Measurements from ENCODE around the gene CCDC87.
"Not testable (repeated sequence)": the region's sequence is repeated elsewhere in the genome, so short reads cannot be mapped to it uniquely, and the experiment has no call there.

Gene CCDC87

DNA sequence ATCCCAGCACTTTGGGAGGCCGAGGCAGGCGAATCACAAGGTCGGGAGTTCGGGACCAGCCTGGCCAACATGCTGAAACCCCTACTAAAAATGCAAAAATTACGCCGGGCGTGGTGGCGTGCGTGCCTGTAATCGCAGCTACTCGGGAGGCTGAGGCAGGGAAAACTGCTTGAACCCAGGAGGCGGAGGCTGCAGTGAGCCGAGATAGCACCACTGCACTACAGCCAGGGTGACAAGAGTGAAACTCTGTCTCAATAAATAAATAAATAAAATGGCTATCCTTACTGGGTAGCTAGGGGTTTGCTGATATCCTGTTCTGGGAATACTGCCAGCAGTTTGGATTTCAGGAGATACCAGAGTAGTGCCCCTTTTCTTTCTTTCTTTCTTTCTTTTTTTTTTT, 21.2 kb upstream of the CCDC87 start:
- no peak for DNase-seq

DNA sequence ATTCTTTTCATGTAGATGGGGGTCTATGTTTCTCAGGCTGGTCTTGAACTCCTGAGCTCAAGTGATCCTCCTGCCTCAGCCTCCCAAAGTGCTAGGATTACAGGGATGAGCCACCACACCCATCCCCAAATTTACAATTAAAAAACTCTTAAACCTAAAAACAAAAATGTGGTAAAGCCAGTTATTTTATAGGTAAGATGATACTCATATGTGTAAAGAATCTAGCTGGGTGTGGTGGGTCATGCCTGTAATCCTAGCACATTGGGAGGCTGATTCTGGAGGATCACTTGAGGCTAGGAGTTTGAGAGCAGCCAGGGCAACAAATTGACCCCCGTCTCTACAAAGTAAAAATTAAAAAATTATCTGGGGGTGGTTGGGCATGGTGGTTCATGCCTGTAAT, 19.6 kb upstream of the CCDC87 start:
- DNase-seq: no peak

DNA sequence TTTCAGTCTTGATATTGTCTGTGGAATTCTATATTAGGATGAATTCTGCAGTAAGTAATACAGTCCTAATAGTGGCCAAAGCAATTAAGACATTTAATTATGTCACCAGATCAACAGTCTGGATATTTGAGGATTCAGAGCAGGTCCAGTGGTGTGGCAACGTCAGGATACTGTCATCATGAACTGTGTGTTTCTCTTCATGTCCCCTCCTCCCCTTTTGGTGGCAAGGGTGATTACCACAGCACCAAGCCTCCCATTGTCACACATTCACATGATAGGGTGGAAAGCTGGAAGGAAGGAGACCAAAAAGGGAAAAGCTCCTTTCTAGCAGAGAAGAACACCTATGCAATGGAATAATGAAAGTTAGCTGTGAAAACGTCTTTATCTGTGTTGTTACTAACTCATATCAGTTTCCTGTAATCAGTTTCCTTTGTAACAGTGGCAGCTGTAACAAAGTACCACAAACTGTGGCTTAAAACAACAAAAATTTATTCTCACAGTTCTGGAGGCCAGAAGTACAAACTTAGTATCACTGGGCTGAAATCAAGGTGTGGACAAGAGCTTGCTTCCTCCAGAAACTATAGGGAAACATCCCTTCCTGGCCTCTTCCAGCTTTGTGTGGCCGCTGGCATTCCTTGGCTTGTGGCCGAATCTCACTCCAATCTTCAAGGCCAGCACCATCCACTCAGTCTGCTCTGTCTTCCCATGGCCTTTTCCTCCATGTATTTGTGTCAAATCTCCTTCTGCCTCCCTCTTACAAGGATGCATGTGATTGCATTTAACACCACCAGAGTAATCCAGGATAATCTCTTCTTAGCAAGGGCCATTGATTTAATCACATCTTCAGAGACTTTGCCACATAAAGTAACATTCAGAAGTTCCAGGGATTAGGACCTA, 17.1 kb upstream of the CCDC87 start:
- DNase-seq: peak in 1 of 5 experiments; percentile 82

DNA sequence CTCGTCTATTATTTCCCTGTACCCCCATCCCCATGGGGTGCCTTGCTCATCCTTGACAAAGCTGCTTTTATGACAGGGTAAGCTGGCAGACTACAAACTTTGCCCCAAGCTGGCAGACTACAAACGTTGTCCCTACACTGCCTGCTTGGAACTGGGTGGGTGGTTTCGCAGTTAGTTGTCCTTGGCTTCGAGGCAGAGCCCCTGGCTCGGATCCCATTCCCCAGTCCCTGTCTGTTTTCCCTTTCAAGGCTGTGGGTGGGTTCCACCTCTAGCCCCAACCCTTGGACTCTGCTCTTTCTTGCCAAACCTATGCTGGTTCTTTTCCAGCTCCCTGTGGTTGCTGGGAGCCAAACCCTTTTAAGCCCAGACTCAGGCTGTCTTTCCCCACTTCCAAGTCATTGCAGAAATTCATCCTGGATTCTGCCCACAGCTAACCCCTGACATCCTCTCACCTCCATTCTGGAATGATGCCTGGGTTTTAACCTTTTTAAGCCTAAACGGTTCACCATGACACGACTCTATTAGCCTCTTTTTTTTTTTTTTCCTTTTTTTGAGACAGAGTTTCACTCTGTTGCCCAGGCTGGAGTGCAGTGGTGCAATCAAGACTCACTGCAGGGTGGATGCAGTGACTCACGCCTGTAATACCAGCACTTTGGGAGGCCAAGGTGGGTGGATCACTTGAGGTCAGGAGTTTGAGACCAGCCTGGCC, 14.4 kb upstream of the CCDC87 start:
- DNase-seq: no peak

DNA sequence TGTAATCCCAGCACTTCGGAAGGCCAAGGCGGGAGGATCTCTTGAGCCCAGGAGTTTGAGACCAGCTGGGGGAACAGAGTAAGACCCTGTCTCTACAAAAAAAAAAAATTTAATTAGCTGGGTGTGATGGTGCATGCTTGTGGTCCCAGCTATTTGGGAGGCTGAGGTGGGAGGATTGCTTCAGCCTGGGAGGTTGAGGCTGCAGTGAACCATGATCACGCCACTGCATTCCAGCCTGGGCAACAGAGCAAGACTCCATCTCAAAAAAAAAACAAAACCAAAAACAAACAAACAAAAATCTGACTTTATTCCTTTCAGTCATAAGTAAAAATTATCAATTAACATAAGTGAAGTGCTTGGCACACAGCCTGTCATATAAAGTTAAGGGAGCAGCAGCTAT, 13.7 kb upstream of the CCDC87 start:
- DNase-seq: not testable (repeated sequence)

DNA sequence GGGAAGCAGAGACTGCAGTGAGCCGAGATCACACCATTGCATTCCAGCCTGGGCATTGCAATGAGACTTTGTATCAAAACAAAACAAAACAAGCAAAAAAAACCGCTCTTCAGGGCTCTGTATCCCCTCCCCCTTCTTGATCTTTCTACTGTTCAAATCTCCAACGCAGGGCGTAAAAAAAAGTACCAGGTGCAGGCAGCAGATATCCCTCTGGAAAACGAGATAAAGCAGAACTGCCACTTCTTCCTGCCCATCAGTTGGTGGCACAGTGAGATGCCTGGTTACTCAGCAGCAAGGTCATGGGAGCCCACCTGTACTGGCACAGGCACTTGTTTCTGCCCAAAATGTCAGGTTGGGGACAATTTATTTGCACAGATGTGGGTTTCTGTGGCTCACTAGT, 11.3 kb upstream of the CCDC87 start:
- no peak for DNase-seq

DNA sequence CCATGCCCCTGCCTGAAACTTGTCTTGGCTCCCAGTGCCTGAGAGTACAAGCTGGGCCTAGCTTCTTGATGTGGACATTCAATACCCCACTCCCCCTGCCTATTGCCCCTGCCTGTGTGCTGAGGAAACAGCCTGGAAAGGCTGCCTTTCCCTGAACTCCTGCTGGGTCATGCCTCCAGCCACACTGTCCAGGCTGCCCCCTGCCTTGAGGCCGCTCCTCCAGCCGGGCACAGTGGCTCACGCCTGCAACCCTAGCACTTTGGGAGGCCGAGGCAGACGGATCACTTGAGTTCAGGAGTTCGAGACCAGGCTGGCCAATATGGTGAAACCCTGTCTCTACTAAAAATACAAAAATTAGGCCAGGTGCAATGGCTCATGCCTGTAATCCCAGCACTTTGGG, 10.2 kb upstream of the CCDC87 start:
- no peak for DNase-seq

DNA sequence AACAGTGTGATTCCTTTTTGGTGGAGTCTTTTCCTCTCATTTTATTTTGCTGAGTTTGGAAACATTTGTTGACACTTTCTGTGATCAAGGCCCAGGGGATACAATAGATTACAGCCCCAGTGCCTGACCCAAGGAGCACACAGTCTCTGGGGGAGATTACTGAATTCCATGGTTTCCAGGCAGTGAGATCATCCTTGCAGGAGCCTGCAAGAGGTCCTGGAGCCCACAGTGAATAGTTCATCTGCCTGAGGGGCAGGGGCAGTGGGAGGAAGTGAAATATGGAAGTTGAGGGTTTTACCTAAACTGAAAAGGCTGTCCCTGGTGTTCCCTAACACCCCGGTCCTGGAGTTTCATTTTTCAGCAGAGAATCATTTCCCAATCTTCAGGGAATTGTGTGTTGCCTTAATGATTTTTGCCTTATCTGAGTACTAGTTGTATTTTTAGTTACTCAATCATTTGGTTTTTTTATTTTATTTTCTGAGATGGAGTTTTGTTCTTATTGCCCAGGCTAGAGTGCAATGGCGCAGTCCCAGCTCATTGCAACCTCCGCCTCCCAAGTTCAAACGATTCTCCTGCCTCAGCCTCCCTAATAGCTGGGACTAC, 7.9 kb upstream of the CCDC87 start:
- no peak for DNase-seq

DNA sequence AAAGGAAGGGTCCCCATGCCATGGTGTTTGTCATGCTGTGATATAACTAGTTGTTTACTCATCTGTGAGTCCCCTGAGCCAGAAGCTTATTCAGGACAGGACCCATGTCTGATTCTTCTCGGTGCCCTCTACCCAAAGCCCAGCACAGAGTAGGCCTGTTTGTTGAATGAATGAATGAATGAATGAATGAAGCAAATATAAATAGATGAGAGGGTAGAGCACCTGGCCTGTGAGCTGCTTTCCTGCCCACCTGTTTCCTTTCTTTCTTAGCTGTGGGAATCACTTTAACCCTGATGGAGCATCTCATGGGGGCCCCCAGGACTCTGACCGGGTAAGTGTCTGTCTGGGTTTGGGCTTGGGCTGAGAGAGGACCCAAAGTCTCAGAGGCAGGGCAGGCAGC, 7.4 kb upstream of the CCDC87 start:
- no peak for DNase-seq

DNA sequence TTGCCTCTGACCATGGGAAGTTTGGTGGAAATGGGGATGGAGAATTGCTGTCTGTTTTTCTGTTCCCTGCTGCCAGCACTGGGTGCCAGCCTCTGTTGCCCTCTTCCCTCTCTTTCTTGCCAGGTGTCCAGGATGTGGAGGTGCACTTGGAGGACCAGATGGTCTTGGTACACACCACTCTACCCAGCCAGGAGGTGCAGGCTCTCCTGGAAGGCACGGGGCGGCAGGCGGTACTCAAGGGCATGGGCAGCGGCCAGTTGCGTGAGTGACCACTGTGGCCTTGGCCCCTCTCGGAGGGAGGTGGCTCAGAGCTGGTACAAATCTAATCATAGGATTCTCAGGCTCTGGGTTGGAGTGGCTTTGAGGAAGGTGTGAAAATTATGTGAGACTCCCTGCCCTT, 6.1 kb upstream of the CCDC87 start:
- DNase-seq: no peak

DNA sequence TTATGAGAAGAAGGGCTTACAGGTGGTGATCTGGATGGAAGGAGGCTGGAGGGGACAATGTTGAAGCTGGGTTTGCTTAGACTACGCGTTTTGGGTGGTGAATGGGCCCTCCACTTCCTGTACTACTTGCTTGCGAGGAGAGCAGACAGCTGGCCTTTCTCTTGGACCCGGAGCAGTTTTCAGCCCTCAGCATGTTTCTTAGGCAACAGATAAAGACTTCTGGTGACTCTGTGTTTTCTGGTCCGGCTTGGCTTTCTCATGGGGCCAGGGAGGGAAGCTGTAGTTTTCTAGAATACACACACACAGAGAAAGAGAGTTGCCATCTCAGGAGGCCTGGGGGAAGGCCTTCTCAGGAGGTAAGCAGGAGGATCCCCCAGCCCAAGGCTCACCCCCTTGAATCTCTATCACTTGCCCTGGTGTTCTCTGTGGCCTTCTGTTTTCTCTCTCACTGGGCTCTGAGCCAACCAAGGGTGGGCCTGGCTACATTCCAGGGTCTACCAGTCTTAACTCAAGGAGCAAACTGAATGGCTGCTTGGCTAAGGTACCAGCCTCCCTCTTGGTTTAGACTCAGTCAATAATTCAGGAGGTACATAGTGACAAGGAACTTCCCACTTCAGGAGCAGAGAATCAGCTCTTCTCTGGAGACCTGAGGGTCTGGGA, 2.5 kb upstream of the CCDC87 start:
- peak in 1 of 5 experiments; percentile 67 for DNase-seq

DNA sequence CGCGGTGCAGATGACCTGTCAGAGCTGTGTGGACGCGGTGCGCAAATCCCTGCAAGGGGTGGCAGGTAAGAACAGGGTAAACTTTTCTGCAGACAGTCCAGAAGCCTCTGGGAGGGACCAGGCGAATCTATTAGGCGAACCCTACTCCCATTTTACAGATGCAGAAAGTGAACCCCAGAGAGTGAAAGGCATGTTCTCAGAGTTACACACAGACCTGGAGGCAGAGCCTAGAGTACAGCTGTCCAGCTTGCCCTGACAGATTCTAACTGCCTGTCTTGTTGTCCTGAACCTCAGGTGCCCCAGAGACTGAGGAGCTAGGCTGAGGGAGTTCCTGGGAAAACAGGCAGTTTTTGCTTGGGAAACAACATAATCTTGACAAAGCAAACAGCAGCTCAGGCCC, 787 bp upstream of the CCDC87 start:
- DNase-seq: no peak

DNA sequence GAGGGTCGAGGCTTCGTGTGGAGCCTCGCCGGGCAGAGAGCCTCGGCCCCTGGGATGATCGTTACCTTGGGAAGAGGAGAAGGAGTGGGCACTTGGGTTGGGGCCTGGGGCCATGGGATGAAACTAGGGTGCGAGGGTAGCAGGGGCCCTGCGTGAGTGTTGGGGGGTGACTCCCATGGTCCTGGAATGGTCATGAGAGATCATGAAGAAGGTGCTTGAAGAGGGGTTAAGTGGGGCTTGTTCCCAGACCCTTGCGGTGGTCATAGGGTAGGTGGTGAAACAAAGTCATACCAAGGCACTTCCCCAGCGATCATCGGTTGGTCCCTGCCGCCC, 406 bp upstream of the CCDC87 start:
- DNase-seq: no peak

DNA sequence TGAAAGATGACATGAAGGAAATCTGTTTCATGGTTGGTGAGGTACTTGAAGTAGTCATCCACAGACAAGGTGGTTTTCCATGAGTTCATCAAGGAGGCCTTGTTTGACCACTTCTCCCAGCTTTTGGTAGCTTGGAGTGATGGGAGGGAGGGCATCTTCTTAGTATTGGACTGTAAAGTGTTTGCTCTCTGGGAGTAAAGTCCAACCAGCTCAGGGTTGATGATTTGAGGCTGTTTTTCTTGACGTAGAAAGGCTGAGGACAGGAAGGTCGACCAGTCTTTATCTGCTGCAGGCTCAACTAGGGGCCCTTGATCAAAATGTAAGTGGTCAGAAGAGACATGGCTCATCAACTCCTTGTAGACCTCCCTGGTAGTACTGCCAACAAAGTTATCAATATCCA, 1.7 kb downstream of the CCDC87 start:
- no peak for DNase-seq

DNA sequence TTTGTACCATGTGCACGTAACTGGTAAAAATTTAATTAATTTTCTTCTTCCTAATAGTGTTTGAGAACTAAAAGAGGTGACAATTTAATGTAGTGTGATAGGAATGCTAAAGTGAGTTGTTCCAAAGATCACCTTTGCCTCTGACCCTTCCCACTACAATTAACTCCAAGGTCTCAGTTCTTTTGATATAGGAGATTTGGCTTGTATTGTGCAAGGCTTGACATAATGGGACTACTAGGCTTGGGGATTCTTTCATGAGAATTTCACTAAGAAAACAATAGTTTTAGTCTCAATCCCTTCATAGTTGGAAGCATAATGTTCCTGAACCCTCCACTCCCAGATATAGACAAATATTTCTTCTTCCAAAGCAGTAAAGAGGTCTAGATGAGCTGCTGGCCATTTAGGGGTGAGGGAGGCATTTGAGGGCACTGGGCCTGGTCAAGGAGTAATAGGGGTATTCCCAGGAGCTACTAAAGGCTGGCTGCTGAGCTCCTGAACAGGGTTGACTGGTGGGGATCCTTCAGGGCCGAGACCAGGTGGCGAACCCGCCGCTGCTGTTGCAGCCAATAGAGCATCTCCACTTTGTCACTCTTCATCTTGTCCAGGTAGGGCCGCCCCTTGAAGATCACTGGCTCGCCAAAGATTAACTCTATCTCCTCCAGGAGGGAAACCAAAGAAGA, 2.7 kb downstream of the CCDC87 start:
- no peak for DNase-seq

DNA sequence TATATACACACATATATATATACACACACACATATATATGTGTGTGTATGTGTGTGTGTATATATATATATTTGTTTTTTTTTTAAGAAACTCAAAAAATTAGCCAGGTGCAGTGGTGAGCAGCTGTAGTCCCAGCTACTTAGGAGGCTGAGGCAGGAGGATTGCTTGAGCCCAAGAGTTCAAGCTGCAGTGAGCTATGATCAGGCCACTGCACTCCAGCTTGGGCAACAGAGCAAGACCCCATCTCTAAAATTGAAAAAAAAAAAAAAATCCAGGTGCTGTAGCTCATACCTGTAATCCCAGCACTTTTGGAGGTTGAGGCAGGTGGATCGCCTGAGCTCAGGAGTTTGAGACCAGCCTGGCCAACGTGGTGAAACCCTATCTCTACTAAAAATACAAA, 3.5 kb downstream of the CCDC87 start:
- DNase-seq: not testable (repeated sequence)

DNA sequence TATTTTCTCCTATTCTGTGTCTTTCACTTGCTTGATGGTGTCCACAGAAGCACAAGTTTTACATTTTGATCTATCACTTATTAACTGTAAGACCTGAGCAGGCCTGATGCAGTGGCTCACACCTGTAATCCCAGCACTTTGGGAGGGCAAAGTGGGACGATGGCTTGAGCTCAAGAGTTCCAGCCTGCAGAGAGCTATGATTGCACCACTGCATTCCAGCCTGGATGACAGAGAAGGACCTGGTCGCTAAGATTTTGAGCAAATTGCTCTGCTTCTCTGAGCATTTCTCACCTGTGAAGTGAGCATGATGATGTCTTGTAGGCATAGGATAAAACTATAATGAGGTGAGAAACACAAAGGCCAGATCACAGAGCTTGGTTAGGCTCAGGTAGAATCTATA, 6.7 kb downstream of the CCDC87 start:
- DNase-seq: no peak

DNA sequence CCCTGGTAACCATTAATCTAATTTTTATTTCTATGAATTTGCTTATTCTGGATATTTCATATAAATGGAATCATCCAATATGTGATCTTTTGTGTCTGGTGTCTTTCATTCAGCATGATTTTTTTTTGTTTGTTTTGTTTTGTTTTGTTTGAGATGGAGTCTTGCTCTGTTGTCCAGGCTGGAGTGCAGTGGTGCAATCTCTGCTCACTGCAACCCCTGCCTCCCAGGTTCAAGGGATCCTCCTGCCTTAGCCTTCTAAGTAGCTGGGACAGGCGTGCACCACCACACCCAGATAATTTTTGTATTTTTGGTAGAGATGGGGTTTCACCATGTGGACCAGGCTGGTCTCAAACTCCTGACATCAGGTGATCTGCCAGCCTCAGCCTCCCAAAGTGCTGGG, 7.4 kb downstream of the CCDC87 start:
- not testable (repeated sequence) for DNase-seq

DNA sequence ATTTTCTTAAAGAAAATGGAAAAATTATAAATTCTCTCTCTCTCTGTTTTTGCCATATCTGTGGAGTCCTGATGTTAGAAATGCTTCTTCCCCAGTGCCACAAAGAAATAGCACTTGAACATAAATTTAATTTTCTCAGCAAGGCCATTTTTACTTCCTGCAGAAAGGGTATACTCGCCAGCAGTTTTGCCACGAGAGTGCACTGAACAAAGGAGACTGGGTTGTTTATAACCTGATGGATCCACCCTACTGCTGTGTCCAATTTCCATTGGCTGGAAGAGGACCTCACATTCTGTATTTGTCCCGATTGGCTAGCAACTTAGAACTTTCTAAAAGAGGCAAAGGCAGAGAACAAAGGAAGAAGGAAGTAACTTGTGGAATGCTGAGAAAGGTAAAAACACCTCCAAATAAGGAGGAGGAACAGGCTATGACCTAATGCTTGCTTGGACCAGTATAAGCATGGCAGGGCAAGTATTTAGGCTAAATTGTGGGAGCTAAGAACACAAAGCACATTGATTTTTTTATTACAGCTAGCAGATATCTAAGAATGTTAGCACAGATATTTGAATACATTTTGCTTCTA, 10.2 kb downstream of the CCDC87 start:
- not testable (repeated sequence) for DNase-seq

DNA sequence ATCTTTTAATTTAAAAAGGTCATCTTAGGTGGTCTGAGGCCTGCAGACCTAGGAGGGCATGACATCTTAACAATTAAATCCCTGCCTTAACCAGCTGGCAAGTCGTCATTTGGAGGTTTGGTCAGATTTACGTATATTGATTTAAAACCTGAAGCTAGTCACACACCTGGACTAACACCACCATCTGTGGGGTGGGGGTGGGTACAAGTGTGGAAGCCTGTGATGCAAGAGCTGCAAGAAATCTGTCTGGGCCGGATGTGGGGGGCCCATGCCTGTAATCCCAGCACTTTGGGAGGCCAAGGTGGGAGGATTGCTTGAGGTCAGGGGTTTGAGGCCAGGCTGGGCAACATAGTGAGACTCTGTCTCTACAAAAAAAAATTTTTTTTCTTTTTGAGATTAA, 11.6 kb downstream of the CCDC87 start:
- DNase-seq: no peak

DNA sequence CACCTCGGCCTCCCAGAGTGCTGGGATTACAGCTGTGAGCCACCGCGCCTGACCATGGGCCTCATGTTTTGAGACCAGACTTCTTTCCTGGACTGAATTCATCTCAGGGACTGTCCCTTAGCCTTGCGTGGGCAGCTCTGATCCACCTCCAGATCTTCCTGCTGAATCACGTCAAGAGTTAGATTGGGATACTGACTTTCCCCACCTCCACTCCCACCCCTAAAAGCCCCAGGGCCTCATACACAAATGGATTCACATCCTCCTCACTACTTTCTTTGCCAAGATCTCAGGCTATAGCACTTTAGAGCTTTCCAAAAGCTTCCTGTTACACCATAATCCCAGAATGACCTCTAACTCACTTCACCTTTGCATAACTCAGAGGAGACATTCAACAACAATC, 12.1 kb downstream of the CCDC87 start:
- no peak for DNase-seq

DNA sequence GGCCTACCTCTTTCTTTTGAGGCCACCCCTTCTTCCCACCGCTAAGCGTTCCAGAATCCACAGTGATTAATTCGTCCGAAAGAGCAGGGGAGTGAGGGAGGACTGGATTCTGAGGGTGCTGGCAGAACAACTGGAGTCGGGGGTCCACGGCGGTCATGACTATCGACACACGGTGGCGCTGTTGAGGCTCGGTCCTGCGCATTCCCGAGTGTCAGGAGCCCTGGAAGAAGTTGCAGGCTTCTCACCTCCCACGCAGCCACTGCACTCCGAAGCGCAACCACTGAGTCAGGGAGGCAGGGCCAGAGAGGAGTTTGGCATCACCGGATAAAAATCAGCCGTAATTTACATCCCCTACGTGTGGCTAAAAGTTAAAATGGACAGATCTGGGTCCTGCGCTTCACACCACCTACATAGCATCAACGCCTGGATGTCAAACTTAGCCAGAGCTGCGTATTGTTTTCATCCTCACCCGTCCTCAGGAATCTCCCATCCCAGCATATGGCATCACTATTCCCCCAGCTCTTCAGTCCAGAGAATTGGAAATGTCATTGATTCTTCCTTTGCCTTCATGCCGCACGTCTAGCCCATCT, 13.8 kb downstream of the CCDC87 start:
- peak; percentile 56 to 70 (median 59) for DNase-seq

Measured in T-helper 2 cell (primary cell).